Panc1 (cell line): ENCODE measurements around the gene MEIOSIN. TPM values are rescaled to one million over a fixed set of nuclear protein-coding genes. Genes with fewer than 3 reads are reported as not detected.

Experiments used
- ATAC-seq: fragments of 200-7000 bp; cut with Tn5 transposase; 2 replicates; pipeline ENCODE4 v1.9.1; 2020; ENCODE audit warnings: mild to moderate bottlenecking, moderate library complexity
- BruUV-seq: library from RNA; stranded (reverse); fragments of 400-500 nt; replicated peaks from 2 replicates; lab custom pipeline; 2021; lab: Mats Ljungman, UMichigan
- CTCF ChIA-PET: fragments of 300-600 bp; sonication (Branson Sonifier 250); formaldehyde crosslinking; loops from one replicate; lab custom pipeline; 2022; ENCODE audit warnings: antibody characterized with exemption; lab: Charles Lee
- POLR2A ChIA-PET: fragments of 300-600 bp; sonication (Branson Sonifier 250); formaldehyde crosslinking; loops from one replicate; lab custom pipeline; 2022; ENCODE audit warnings: antibody characterized with exemption; lab: Charles Lee
- DNase-seq: peaks from one replicate; pipeline ENCODE4 v3.0.0-alpha.2; 2010; ENCODE audit warnings: low read depth, low spot score
- H3K27ac ChIP-seq: 2 replicates; pipeline ENCODE4 v1.5.1; 2011; ENCODE audit warnings: mild to moderate bottlenecking, low read length, inconsistent platforms
- H3K27me3 ChIP-seq: fragments of 200-500 bp; sonication (Bioruptor generic); 2 replicates; pipeline ENCODE4 v1.6.0; 2014; ENCODE audit warnings: low read length, inconsistent platforms; ENCODE audit not compliant: control insufficient read depth, insufficient read depth
- H3K36me3 ChIP-seq: fragments of 200-500 bp; sonication (Bioruptor generic); 2 replicates; pipeline ENCODE4 v1.5.1; 2014; ENCODE audit warnings: inconsistent platforms, mild to moderate bottlenecking, low read length, moderate library complexity; ENCODE audit not compliant: control insufficient read depth, insufficient read depth
- H3K4me1 ChIP-seq: 2 replicates; pipeline ENCODE4 v1.5.1; 2011; ENCODE audit warnings: inconsistent platforms, mild to moderate bottlenecking, low read length, moderate library complexity; ENCODE audit not compliant: control insufficient read depth, insufficient read depth
- H3K4me3 ChIP-seq, 2 experiments: 2 replicates each; pipeline ENCODE4 v1.5.1; 2011 to 2012; ENCODE audit warnings: low read depth in 2 of 2, low read length in 2 of 2, mild to moderate bottlenecking in 2 of 2, inconsistent platforms in 1 of 2, moderate library complexity in 1 of 2
- H3K9me3 ChIP-seq: fragments of 200-500 bp; sonication (Bioruptor generic); 2 replicates; pipeline ENCODE4 v1.5.1; 2014; ENCODE audit warnings: low read depth, mild to moderate bottlenecking, inconsistent platforms, low read length, moderate library complexity; ENCODE audit not compliant: control insufficient read depth, insufficient read depth
- CTCF ChIP-seq: fragments of 450-650 bp; IDR thresholded peaks from 2 replicates; pipeline ENCODE4 v1.5.1; 2017; ENCODE audit warnings: mild to moderate bottlenecking
- POLR2AphosphoS5 ChIP-seq: IDR thresholded peaks from 2 replicates; pipeline ENCODE4 v1.6.1; 2012; ENCODE audit warnings: mild to moderate bottlenecking, low read depth, low read length, moderate library complexity
- SIN3A ChIP-seq: IDR thresholded peaks from 2 replicates; pipeline ENCODE4 v1.6.1; 2012; ENCODE audit warnings: low read depth, mild to moderate bottlenecking, low read length, moderate library complexity, borderline replicate concordance; ENCODE audit not compliant: insufficient read depth
- TCF7L2 ChIP-seq: IDR thresholded peaks from 2 replicates; pipeline ENCODE4 v1.6.1; 2011; ENCODE audit warnings: mild to moderate bottlenecking, low read depth, low read length, inconsistent platforms
- in situ Hi-C: cut with HindIII; loops from 2 replicates; pipeline ENCODE4 v1.10.0; 2016; ENCODE audit warnings: low sequenced_read_pairs, low pct_unique_long_range_greater_than_20kb
- intact Hi-C: fragments of 100-400 bp; cut with micrococcal nuclease; formaldehyde crosslinking; loops from one replicate; pipeline ENCODE4 v1.10.0; 2022; ENCODE audit not compliant: unreplicated experiment
- total RNA-seq: library from RNA; stranded (reverse); gene quantifications from one replicate; pipeline ENCODE4 v1.2.1, GENCODE V29; 2021; ENCODE audit not compliant: unreplicated experiment
- TF ChIP-seq, protein P1 (sequence below), 2 experiments: IDR thresholded peaks; 2 replicates each; pipeline ENCODE4 v1.6.1; 2011 to 2012; ENCODE audit warnings: low read depth in 2 of 2, control low read depth in 1 of 2, low read length in 1 of 2, mild to moderate bottlenecking in 1 of 2, moderate library complexity in 1 of 2; ENCODE audit not compliant: insufficient read depth in 1 of 2

Gene MEIOSIN
- total RNA-seq, 1 experiment from 2014 or later, result not detected

DNA sequence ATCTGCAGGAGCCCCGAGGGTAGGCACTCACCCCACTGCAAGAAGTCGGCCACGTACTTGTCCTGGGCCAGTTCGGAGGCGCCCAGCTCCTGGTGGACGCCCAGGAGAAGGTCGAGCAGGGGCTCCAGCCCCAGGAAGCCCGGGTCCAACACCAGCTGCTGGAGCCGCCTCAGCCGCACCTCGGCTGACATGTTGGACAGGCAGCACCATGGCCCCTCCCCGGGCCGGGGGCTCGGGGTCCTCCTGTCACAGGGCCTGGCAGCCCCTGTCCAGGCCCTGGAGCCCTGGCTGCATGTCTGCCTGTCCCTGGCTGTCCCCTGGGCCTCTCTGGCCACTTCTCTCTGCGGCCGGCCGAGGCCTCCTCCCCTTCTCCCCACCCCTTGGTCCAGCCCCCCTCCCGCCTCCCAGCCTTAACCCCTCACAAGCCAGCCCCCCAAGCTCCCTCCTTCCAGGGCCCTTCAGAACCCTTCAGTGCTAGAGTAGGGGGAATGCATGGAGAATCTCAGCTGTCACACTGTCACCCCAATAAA is 49.0 kb downstream of the MEIOSIN start, which contains the start of gene DMPK:
TSS of gene DMPK (minus strand) at position 329 of the 530 bp plus-strand sequence. CDS start at position 191, 138 bp downstream.
- ChIA-PET CTCF (interaction anchor here (0.5 to 1.0 kb wide), 5 partner anchors 13 to 120 kb away, joined by 3 to 10 read pairs (median 7); partner anchors contain the start of gene SIX5), POLR2A (interaction anchor here (0.6 kb wide), 1 partner anchor 11 kb away, joined by 8 read pairs; no protein-coding TSS in a partner anchor)
- DNase-seq, result no peak
- Histone ChIP-seq H3K9me3 (no peaks in the 10 kb centered on the region), H3K4me3 (peak within 1 kb of the TSS; percentile 52 to 62), H3K36me3 (no peaks in the 10 kb centered on the region), H3K27ac (peak within 1 kb of the TSS; percentile 87), H3K27me3 (no peaks in the 10 kb centered on the region), H3K4me1 (peaks cover 25% of the 10 kb centered on the region)
- intact Hi-C loops, result no loop called here
- BruUV-seq, result no TSS peak
- TF ChIP-seq POLR2AphosphoS5, result peak; percentile 70; the same call in 1 of the 2 replicates
- TF ChIP-seq, protein P1, sequence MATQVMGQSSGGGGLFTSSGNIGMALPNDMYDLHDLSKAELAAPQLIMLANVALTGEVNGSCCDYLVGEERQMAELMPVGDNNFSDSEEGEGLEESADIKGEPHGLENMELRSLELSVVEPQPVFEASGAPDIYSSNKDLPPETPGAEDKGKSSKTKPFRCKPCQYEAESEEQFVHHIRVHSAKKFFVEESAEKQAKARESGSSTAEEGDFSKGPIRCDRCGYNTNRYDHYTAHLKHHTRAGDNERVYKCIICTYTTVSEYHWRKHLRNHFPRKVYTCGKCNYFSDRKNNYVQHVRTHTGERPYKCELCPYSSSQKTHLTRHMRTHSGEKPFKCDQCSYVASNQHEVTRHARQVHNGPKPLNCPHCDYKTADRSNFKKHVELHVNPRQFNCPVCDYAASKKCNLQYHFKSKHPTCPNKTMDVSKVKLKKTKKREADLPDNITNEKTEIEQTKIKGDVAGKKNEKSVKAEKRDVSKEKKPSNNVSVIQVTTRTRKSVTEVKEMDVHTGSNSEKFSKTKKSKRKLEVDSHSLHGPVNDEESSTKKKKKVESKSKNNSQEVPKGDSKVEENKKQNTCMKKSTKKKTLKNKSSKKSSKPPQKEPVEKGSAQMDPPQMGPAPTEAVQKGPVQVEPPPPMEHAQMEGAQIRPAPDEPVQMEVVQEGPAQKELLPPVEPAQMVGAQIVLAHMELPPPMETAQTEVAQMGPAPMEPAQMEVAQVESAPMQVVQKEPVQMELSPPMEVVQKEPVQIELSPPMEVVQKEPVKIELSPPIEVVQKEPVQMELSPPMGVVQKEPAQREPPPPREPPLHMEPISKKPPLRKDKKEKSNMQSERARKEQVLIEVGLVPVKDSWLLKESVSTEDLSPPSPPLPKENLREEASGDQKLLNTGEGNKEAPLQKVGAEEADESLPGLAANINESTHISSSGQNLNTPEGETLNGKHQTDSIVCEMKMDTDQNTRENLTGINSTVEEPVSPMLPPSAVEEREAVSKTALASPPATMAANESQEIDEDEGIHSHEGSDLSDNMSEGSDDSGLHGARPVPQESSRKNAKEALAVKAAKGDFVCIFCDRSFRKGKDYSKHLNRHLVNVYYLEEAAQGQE (IDR thresholded peaks at IDR 0.05; ENCODE audit: insufficient read depth in 1 of 2, low read depth in 2 of 2, low read length in 1 of 2), result no peak
- in situ Hi-C loops, result no loop called here
- ATAC-seq, result peak; percentile 58

DNA sequence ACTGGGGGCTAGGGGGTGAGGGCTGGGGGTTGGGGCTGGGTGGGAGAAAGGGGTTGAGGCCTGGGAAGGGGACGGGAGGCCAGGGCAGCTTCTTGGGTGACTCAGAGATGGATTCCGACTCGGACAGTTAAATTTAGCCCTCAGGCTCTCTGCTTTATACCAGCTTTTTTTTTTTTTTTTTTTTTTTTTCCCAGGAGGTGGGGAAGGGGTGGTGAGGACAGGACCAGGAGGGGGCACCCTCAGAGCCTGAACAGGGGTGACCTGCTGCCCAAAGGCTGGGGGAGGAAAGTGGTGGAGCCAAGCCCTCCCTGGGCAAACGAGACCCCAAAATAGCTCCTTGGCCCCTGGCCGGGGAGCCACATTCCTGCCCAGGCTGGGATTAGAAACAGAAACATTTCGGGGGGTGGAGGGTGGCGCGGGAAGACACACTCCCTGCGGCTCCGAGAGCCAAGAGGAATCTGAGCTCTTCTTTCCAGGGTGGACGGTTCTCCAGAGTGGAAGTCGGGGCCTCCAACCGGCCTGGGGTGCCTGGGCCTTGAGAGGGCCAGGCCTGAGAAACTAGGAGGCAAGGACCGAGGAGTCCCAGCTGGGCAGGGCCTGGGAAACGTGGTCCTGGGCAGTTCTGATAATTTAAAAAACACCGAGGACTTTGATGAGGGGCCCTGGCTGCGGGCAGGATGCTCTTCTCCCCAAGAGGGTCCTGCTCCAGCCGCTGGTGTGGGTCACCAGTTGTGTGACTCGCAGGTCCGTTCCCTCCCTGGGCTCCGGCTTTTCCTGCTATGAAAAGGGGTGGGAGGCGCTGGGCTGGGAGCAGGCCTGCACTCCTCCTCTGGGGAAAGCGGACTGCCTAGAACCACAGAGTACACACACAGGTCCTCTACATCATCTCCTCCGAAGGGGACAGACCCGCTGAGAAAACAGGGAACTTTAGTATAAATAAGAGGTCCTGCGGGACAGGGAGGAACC is 49.9 kb downstream of the MEIOSIN start:
- no TSS peak for BruUV-seq
- no peak for TF ChIP-seq SIN3A
- TF ChIP-seq, protein P1 (IDR thresholded peaks at IDR 0.05; ENCODE audit: insufficient read depth in 1 of 2, low read depth in 2 of 2, low read length in 1 of 2), result no peak
- TF ChIP-seq TCF7L2, result no peak
- no peak for TF ChIP-seq CTCF
- TF ChIP-seq POLR2AphosphoS5, result no peak
- Histone ChIP-seq H3K36me3 (no peaks in the 10 kb centered on the region), H3K4me3 (0 out of 4 replicates have a peak overlapping the region, but pooled peaks of 1 of the 2 experiments have one; percentile 24), H3K27ac (peak overlapping the region; percentile 87), H3K9me3 (no peaks in the 10 kb centered on the region), H3K27me3 (no peaks in the 10 kb centered on the region), H3K4me1 (peaks cover 25% of the 10 kb centered on the region)
- intact Hi-C loops (no loop called here), in situ Hi-C loops (no loop called here)
- DNase-seq (no peak), ATAC-seq (peak; percentile 24)
- ChIA-PET POLR2A (interaction anchor here (0.6 kb wide), 3 partner anchors 10 to 12 kb away, joined by 5 to 8 read pairs (median 5); partner anchors contain the start of gene DMWD), CTCF (interaction anchor here (0.5 to 1.0 kb wide), 6 partner anchors 14 to 119 kb away, joined by 3 to 10 read pairs (median 6); partner anchors contain the start of gene SIX5)
